Spleen (tissue), 7 donors: ENCODE results near the gene ATR.

Experiments used
- POLR2A ChIP-seq, 3 donors: fragments of 450-650 bp; IDR thresholded peaks; one replicate each; pipeline ENCODE4 v1.5.1; 2017; ENCODE audit warnings: antibody characterized with exemption in 3 of 3, mild to moderate bottlenecking in 1 of 3
- POLR2AphosphoS5 ChIP-seq, 3 donors: sonication (generic); formaldehyde crosslinking; IDR thresholded peaks; one replicate each; pipeline ENCODE4 v1.5.1; 2017; ENCODE audit warnings: antibody characterized with exemption in 3 of 3
- TF ChIP-seq, protein P1 (sequence below), 11 experiments: fragments of 200-600 bp in 7 of 11; fragments of 450-650 bp in 4 of 11; sonication (generic) in 4 of 11; IDR thresholded peaks in 8 of 11; conservative IDR thresholded peaks in 3 of 11; 1 replicate in 7 of 11; 2 replicates in 4 of 11; pipeline versions ENCODE4 v1.4.0 to v1.8.0; 2016 to 2021; ENCODE audit warnings: antibody characterized with exemption in 11 of 11, inconsistent platforms in 4 of 11, mild to moderate bottlenecking in 1 of 11
- donor health status: DM: no; HTN: no; CAD: no; lungs with moderate emphysema.
- donor health status: DM: no; HTN: no; CAD: no.
- donor health status: DM: no; HTN: no; CAD: no.

DNA sequence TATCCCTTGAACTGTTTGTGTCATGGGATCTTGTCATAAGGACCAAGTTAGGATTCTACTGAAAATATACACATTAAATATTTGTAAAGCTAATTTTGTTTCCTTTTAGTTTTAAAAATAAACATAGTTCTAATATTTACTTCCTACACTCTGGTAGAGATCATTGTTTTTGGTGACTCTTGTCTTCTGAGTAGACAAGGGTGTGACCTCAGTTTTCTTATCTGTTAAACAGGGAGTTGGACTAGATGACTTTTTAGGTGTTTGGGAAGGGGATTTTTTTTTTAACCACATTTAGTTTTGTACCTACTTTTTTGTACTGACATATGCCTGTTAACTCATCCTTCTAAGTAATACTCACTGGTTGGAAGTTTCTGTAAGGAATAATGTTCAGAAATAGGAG, 48.4 kb upstream of the ATR start:
- TF ChIP-seq, protein P1, sequence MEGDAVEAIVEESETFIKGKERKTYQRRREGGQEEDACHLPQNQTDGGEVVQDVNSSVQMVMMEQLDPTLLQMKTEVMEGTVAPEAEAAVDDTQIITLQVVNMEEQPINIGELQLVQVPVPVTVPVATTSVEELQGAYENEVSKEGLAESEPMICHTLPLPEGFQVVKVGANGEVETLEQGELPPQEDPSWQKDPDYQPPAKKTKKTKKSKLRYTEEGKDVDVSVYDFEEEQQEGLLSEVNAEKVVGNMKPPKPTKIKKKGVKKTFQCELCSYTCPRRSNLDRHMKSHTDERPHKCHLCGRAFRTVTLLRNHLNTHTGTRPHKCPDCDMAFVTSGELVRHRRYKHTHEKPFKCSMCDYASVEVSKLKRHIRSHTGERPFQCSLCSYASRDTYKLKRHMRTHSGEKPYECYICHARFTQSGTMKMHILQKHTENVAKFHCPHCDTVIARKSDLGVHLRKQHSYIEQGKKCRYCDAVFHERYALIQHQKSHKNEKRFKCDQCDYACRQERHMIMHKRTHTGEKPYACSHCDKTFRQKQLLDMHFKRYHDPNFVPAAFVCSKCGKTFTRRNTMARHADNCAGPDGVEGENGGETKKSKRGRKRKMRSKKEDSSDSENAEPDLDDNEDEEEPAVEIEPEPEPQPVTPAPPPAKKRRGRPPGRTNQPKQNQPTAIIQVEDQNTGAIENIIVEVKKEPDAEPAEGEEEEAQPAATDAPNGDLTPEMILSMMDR (IDR thresholded peaks at IDR 0.05 in 8 of 11, conservative IDR thresholded peaks at IDR 0.05 in 3 of 11), result no peak
- no peak for TF ChIP-seq POLR2AphosphoS5 (IDR thresholded peaks at IDR 0.05)
- TF ChIP-seq POLR2A (IDR thresholded peaks at IDR 0.05), result no peak
